ENCODE measurements around the gene ZCRB1. TPM values are rescaled to one million over a fixed set of nuclear protein-coding genes. Genes with fewer than 3 reads are reported as not detected.

Gene ZCRB1
- total and polyA plus RNA-seq, 2 of the 4 experiments (the other 2 are of a cell fraction) = 19.7 to 28.1 TPM

DNA sequence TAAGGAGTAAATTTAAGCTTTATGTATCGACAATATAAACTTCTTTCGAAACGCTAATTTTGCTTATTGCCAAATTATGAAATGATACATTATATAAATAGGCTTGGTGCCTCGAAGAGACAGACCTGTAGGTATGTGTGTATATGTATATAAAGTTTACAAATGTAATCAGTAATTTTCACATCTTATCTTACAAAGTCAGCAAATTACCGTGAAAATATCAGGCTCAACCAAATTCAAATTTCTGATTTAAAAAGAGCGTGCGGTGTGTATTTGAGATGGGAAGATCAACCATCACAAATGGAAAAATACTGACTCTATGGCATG, 605 bp downstream of the ZCRB1 start:
- Histone ChIP-seq H2AFZ (replicated peaks; ENCODE audit: low read length, poor library complexity) (no peak overlapping the region), H3K4me1 (ENCODE audit: control insufficient read depth, insufficient read depth, low read length) (peaks cover 2% of the 10 kb centered on the region; the same call in 1 of the 2 replicates), H3K4ac (ENCODE audit: low read depth, low read length) (peak overlapping the region; percentile 93; the same call in 1 of the 2 replicates), H3K27ac (ENCODE audit: insufficient read depth, low read length) (peak overlapping the region; percentile 85; the same call in 1 of the 2 replicates), H3K18ac (ENCODE audit: low read depth, low read length) (peak overlapping the region; percentile 81; the same call in 1 of the 2 replicates), H3K9me1 (ENCODE audit: insufficient read depth, low read length) (peaks cover 6% of the 10 kb centered on the region; the same call in 1 of the 2 replicates), H4K91ac (ENCODE audit: insufficient read depth, low read depth, low read length) (no peak overlapping the region), H4K20me1 (ENCODE audit: insufficient read depth, low read length) (peaks cover 6% of the 10 kb centered on the region; the same call in 1 of the 2 replicates), H3K14ac (replicated peaks; ENCODE audit: low read depth, low read length) (peak overlapping the region; percentile 89; the same call in 1 of the 2 replicates), H4K5ac (ENCODE audit: low read depth, low read length) (peak overlapping the region; percentile 94; the same call in 1 of the 2 replicates), H3K27me3 (ENCODE audit: control insufficient read depth, insufficient read depth, low read length) (no peaks in the 10 kb centered on the region), H3K79me1 (ENCODE audit: low read depth in 1 of 2, low read length in 2 of 2) (peaks cover 16 to 36% of the 10 kb centered on the region in 2 experiments; a peak in 3 of 4 replicates), H3K56ac (ENCODE audit: extremely low read depth, insufficient read depth, low read length) (peak overlapping the region; percentile 69), H3K9me3 (ENCODE audit: control insufficient read depth, insufficient read depth, low read length) (no peaks in the 10 kb centered on the region), H2BK120ac (ENCODE audit: low read depth, low read length) (no peak overlapping the region), H3K36me3 (ENCODE audit: control insufficient read depth, insufficient read depth, low read length) (peaks cover 4% of the 10 kb centered on the region), H4K8ac (ENCODE audit: low read depth in 2 of 2, low read length in 2 of 2) (peak overlapping the region; percentile 92 to 99), H2BK5ac (ENCODE audit: low read depth, low read length, poor library complexity, severe bottlenecking) (no peak overlapping the region), H2AK5ac (ENCODE audit: low read depth, low read length) (no peak overlapping the region), H2BK20ac (ENCODE audit: low read depth, low read length) (no peak overlapping the region), H2BK15ac (ENCODE audit: low read depth, low read length) (no peak overlapping the region), H3K23ac (ENCODE audit: low read depth, low read length) (peak overlapping the region; percentile 54), H3K9ac (ENCODE audit: low read depth, low read length) (peak overlapping the region; percentile 97), H2AK9ac (replicated peaks; ENCODE audit: low read depth, low read length, poor library complexity) (no peak overlapping the region), H3K4me3 (ENCODE audit: insufficient read depth, low read depth, low read length) (peak overlapping the region; percentile 97), H3K4me2 (ENCODE audit: low read depth, low read length) (peak overlapping the region; percentile 96)
- no TSS peak for BruUV-seq (replicated peaks)
- intact Hi-C loops (cut with micrococcal nuclease) (no loop called here), dilution Hi-C loops (cut with HindIII; ENCODE audit: low sequenced_read_pairs, unreplicated experiment) (no loop called here), in situ Hi-C loops (cut with MboI; ENCODE audit: low sequenced_read_pairs) (loop anchor here (5.0 to 25.0 kb wide), 3 partner anchors 90 to 962 kb away; partner anchors contain the start of gene YAF2)
- TF ChIP-seq MAFK (IDR thresholded peaks at IDR 0.05; ENCODE audit: low read depth, low read length) (peak; percentile 42; the same call in 1 of the 2 replicates), SMC3 (IDR thresholded peaks at IDR 0.05; ENCODE audit: low read depth, low read length) (no peak)
- DNase-seq = no peak
- POLR2A ChIA-PET (ENCODE audit: unreplicated experiment) = no interaction called here
- ATAC-seq (ENCODE audit: low read depth) = no peak
- CTCF ChIA-PET = no interaction called here
- no CpG with 5 or more reads among the region's 7 CpGs for WGBS, 2 experiments (ENCODE audit: extremely low coverage in 2 of 2, insufficient read length in 1 of 2)

Data from IMR-90 (cell line).